Smooth muscle cell (in vitro differentiated cells): ENCODE results near the gene WARS2. TPM values are rescaled to one million over a fixed set of nuclear protein-coding genes. Genes with fewer than 3 reads are reported as not detected.

ENCODE experiments used
- DNase-seq: peaks from one replicate; lab custom pipeline; 2025; ENCODE audit not compliant: unreplicated experiment; lab: John Stamatoyannopoulos, UW
- H2AFZ ChIP-seq: fragments of 200-600 bp; sonication (generic); 2 replicates; pipeline ENCODE4 v1.6.0; 2016; ENCODE audit warnings: antibody characterized with exemption, low read depth, mild to moderate bottlenecking
- H3F3A ChIP-seq: fragments of 200-600 bp; sonication (generic); 2 replicates; pipeline ENCODE4 v1.6.0; 2017; ENCODE audit warnings: antibody characterized with exemption, low read depth
- H3K27ac ChIP-seq: fragments of 200-600 bp; sonication (generic); 2 replicates; pipeline ENCODE4 v1.5.1; 2016; ENCODE audit warnings: low read depth, mild to moderate bottlenecking
- H3K27me3 ChIP-seq: fragments of 200-600 bp; sonication (generic); 2 replicates; pipeline ENCODE4 v1.6.1; 2016; ENCODE audit warnings: low read depth, mild to moderate bottlenecking
- H3K36me3 ChIP-seq: fragments of 200-600 bp; sonication (generic); 2 replicates; pipeline ENCODE4 v1.5.1; 2016; ENCODE audit warnings: low read depth
- H3K4me1 ChIP-seq: fragments of 200-600 bp; sonication (generic); 2 replicates; pipeline ENCODE4 v1.5.1; 2016; ENCODE audit warnings: low read depth
- H3K4me2 ChIP-seq: fragments of 200-600 bp; sonication (generic); 2 replicates; pipeline ENCODE4 v1.6.0; 2016; ENCODE audit warnings: mild to moderate bottlenecking
- H3K4me3 ChIP-seq: fragments of 200-600 bp; sonication (generic); 2 replicates; pipeline ENCODE4 v1.5.1; 2016; ENCODE audit warnings: mild to moderate bottlenecking
- H3K79me2 ChIP-seq: fragments of 200-600 bp; sonication (generic); 2 replicates; pipeline ENCODE4 v1.6.0; 2016; ENCODE audit warnings: low read depth, mild to moderate bottlenecking
- H3K9ac ChIP-seq: fragments of 200-600 bp; sonication (generic); 2 replicates; pipeline ENCODE4 v1.6.0; 2016; ENCODE audit warnings: low read depth
- H3K9me3 ChIP-seq: fragments of 200-600 bp; sonication (generic); replicated peaks from 2 replicates; pipeline ENCODE4 v1.5.1; 2016; ENCODE audit warnings: low read depth
- H4K20me1 ChIP-seq: fragments of 200-600 bp; sonication (generic); 2 replicates; pipeline ENCODE4 v1.6.0; 2016; ENCODE audit warnings: low read depth
- CTCF ChIP-seq: fragments of 200-600 bp; sonication (generic); IDR thresholded peaks from 2 replicates; pipeline ENCODE4 v1.5.1; 2017; ENCODE audit warnings: borderline replicate concordance, mild to moderate bottlenecking, antibody characterized with exemption; ENCODE audit not compliant: insufficient read depth, poor library complexity, severe bottlenecking
- WGBS: methylation state at CpG from one replicate; pipeline ENCODE4 v1.1.7; 2016; ENCODE audit warnings: low lambda C conversion rate; 5-methylcytosine and 5-hydroxymethylcytosine counted together
- polyA plus RNA-seq: library from polyadenylated mRNA; unstranded; fragments of >200 nt; fragmentation: Nextera tagmentation; extraction: Ambion mirVana; gene quantifications from 2 replicates; pipeline ENCODE4 v1.2.1, GENCODE V29; 2016
- total RNA-seq: library from RNA; depleted of rRNA; stranded (reverse); fragments of >200 nt; gene quantifications from 2 replicates; pipeline ENCODE4 v1.2.3, GENCODE V29; 2014

Gene WARS2
- total and polyA plus RNA-seq, 2 experiments from 2014 or later: 5.9 to 9.6 TPM

- TF ChIP-seq CTCF: no peak
- H2AFZ ChIP-seq: no peak overlapping the region
- no peaks in the 10 kb centered on the region for H3K79me2 ChIP-seq
- H3K9me3 ChIP-seq: no peaks in the 10 kb centered on the region
- no peaks in the 10 kb centered on the region for H3F3A ChIP-seq
- 99% methylated on average over 3 of the region's 3 CpGs for WGBS
- no peak overlapping the region for H3K27ac ChIP-seq
- H4K20me1 ChIP-seq: peaks cover 9% of the 10 kb centered on the region
- H3K9ac ChIP-seq: no peak overlapping the region
- no peaks in the 10 kb centered on the region for H3K4me1 ChIP-seq
- DNase-seq: no peak
- no peaks in the 10 kb centered on the region for H3K27me3 ChIP-seq
- H3K36me3 ChIP-seq: no peaks in the 10 kb centered on the region
- no peak overlapping the region for H3K4me3 ChIP-seq
- no peak overlapping the region for H3K4me2 ChIP-seq
These were observed 50.2 kb downstream of the WARS2 start for GRCh38 chr1:119090250-119090649.

DNA sequence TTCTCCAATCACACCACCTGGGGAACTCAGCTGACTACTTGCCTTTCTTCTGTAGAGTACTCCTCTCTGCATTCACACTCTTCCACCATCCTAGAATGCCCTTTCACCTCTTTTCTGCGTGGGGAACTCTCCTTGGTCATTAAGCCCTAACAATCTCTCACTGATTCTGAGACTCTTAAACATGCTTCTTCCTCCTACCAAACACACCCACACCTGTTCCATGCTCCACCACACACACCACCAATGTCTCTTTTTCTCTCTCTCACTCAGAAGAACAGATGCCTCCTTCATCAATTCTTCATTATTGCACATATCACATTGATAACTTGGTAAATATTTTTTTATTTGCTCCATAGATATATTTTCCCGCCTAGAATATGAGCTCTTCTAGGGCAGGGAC lies 53.6 kb downstream of the WARS2 start:
- H3K4me3 ChIP-seq: no peak overlapping the region
- no peaks in the 10 kb centered on the region for H3F3A ChIP-seq
- no peak for DNase-seq
- H3K79me2 ChIP-seq: no peaks in the 10 kb centered on the region
- H3K9me3 ChIP-seq: no peaks in the 10 kb centered on the region
- H3K4me1 ChIP-seq: no peaks in the 10 kb centered on the region
- H4K20me1 ChIP-seq: no peaks in the 10 kb centered on the region
- no peak for TF ChIP-seq CTCF
- H2AFZ ChIP-seq: no peak overlapping the region
- no peak overlapping the region for H3K4me2 ChIP-seq
- no peak overlapping the region for H3K9ac ChIP-seq
- H3K27ac ChIP-seq: no peak overlapping the region
- 75% methylated on average over 2 of the region's 2 CpGs for WGBS
- H3K36me3 ChIP-seq: no peaks in the 10 kb centered on the region
- H3K27me3 ChIP-seq: no peaks in the 10 kb centered on the region

DNA sequence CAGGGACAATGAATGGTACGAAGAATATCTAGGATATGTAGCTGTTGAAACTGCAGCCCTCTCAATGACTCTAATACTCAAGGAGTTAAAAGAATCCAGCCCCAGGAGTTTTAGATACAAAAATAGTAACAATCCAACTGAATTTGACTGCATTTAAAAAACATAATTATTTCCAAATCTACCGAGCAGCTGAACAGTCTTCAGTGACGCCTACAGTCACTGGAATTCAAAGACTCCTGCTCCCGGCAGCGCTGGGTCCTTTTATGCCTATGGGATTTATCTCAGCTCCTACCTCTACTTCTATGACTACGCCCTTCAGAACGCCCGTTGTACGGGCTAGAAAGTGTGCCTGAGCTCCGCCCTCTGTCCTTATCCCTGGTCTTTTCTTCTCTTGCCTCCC lies 55.7 kb downstream of the WARS2 start:
- Histone ChIP-seq H3K79me2 (no peaks in the 10 kb centered on the region), H3K36me3 (no peaks in the 10 kb centered on the region), H2AFZ (no peak overlapping the region), H3K4me3 (no peak overlapping the region), H3K27ac (no peak overlapping the region), H4K20me1 (no peaks in the 10 kb centered on the region), H3F3A (no peaks in the 10 kb centered on the region), H3K9me3 (no peaks in the 10 kb centered on the region), H3K9ac (no peak overlapping the region), H3K4me1 (peaks cover 10% of the 10 kb centered on the region), H3K27me3 (no peaks in the 10 kb centered on the region), H3K4me2 (no peak overlapping the region)
- TF ChIP-seq CTCF: no peak
- 76% methylated on average over 10 of the region's 10 CpGs for WGBS
- DNase-seq: no peak

DNA sequence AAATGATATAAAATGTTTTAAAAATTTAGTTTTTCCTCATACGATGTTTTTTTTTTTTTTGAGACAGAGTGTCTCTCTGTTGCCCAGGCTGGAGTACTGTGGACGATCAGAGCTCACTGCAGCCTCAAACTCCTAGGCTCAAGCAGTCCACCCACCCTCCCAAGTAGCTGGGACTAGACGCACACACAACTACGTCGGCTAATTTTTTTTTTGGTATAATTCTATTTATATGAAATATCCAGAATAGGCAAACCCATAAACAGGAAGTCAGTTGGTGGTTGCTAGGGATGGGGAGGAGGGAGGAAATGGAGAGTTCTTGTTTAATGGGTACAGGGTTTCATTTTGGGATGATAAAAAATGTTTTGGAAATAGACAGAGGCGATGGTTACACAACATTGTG lies 56.5 kb downstream of the WARS2 start:
- Histone ChIP-seq H3K27me3 (no peaks in the 10 kb centered on the region), H3K79me2 (no peaks in the 10 kb centered on the region), H3K4me3 (no peak overlapping the region), H3F3A (no peaks in the 10 kb centered on the region), H3K27ac (no peak overlapping the region), H4K20me1 (no peaks in the 10 kb centered on the region), H3K9ac (no peak overlapping the region), H3K9me3 (no peaks in the 10 kb centered on the region), H3K4me1 (peaks cover 10% of the 10 kb centered on the region), H2AFZ (no peak overlapping the region), H3K36me3 (no peaks in the 10 kb centered on the region), H3K4me2 (no peak overlapping the region)
- over 99% methylated on average over 6 of the region's 6 CpGs for WGBS
- no peak for DNase-seq
- no peak for TF ChIP-seq CTCF
